Astrocyte of the spinal cord (primary cell): Measurements from ENCODE around the gene ANTXR1.

ENCODE experiments used
- DNase-seq: peaks from one replicate; pipeline ENCODE4 v3.0.0; 2011; ENCODE audit warnings: low read depth, low spot score
- H3K4me3 ChIP-seq: 2 replicates; pipeline ENCODE4 v1.5.1; 2011; ENCODE audit warnings: low read depth, mild to moderate bottlenecking, low read length, moderate library complexity
- in situ Hi-C: cut with HindIII; loops from 2 replicates; pipeline ENCODE4 v1.10.0; 2017; ENCODE audit warnings: low sequenced_read_pairs
- TF ChIP-seq, protein P1 (sequence below): IDR thresholded peaks from 2 replicates; pipeline ENCODE4 v1.5.1; 2012; ENCODE audit warnings: low read depth, mild to moderate bottlenecking, low read length, inconsistent platforms

The ANTXR1 gene

DNA sequence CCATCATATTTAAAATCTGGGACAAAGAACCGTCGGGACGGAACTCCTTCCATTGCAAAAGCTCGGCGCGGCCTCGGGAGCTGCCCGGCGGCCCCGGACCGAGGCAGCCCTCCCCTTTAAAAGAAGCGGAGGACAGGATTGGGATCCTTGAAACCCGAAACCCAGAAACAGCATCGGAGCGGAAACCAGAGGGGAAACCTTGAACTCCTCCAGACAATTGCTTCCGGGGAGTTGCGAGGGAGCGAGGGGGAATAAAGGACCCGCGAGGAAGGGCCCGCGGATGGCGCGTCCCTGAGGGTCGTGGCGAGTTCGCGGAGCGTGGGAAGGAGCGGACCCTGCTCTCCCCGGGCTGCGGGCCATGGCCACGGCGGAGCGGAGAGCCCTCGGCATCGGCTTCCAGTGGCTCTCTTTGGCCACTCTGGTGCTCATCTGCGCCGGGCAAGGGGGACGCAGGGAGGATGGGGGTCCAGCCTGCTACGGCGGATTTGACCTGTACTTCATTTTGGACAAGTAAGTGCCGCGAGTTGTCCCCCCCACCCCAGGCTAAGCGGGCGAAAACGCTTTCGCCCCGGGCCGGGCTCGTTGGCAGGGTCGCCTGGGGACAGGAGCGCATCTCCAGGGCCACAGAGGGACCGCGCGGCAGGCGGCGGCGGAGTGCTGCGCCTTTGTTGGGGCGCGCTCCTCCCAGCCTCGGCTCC is at the start of gene ANTXR1:
Gene ANTXR1 (plus strand): TSS at position 38 of the 698 bp plus-strand sequence. CDS start 321 bp downstream, at position 359.
- peak; percentile 85 for DNase-seq
- in situ Hi-C loops = no loop called here
- H3K4me3 ChIP-seq = peak within 1 kb of the TSS; percentile 87

DNA sequence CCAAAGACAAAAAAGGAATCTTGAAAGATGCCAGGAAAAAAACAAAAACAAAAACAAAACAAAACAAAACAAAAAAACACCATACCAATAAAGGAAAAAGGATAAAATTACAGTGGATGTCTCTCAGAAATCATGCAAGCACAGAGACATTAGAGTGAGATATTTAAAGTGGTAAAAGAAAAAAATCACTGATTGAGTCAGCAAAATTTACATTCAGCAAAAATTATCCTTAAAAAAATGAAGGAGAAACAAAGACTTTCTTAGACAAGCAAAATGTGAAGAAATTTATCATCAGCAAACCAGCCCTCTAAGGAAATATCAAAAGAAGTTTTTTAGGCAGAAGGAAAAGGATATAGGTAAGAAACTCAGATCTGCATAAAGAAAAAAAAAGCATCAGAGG is 48.7 kb upstream of the ANTXR1 start:
- DNase-seq = no peak
- TF ChIP-seq, protein P1, sequence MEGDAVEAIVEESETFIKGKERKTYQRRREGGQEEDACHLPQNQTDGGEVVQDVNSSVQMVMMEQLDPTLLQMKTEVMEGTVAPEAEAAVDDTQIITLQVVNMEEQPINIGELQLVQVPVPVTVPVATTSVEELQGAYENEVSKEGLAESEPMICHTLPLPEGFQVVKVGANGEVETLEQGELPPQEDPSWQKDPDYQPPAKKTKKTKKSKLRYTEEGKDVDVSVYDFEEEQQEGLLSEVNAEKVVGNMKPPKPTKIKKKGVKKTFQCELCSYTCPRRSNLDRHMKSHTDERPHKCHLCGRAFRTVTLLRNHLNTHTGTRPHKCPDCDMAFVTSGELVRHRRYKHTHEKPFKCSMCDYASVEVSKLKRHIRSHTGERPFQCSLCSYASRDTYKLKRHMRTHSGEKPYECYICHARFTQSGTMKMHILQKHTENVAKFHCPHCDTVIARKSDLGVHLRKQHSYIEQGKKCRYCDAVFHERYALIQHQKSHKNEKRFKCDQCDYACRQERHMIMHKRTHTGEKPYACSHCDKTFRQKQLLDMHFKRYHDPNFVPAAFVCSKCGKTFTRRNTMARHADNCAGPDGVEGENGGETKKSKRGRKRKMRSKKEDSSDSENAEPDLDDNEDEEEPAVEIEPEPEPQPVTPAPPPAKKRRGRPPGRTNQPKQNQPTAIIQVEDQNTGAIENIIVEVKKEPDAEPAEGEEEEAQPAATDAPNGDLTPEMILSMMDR = no peak
- in situ Hi-C loops = no loop called here
- no peak overlapping the region for H3K4me3 ChIP-seq

More for the DNA sequence above, at the start of gene ANTXR1:
- TF ChIP-seq, protein P1 = no peak

DNA sequence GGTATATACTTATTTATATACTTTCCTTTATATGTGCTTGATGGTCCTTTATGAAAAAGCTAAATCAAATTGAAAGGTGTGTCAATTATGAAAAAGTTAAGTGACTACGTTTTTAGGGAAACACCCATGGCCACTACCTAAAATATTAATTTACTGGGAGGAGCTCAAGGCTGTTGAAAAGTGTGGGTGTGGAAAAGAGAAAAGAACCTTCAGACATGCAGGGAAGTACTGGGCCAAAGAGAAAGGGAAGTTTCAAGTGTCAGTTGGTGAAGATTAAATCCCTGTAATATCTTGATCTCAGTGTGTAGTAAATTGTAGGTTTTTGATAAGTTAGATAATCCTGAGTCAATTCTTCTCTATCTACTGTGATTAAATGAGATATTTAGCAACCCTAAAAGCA is 44.8 kb upstream of the ANTXR1 start:
- TF ChIP-seq, protein P1 = no peak
- in situ Hi-C loops = no loop called here
- no peak overlapping the region for H3K4me3 ChIP-seq
- no peak for DNase-seq

DNA sequence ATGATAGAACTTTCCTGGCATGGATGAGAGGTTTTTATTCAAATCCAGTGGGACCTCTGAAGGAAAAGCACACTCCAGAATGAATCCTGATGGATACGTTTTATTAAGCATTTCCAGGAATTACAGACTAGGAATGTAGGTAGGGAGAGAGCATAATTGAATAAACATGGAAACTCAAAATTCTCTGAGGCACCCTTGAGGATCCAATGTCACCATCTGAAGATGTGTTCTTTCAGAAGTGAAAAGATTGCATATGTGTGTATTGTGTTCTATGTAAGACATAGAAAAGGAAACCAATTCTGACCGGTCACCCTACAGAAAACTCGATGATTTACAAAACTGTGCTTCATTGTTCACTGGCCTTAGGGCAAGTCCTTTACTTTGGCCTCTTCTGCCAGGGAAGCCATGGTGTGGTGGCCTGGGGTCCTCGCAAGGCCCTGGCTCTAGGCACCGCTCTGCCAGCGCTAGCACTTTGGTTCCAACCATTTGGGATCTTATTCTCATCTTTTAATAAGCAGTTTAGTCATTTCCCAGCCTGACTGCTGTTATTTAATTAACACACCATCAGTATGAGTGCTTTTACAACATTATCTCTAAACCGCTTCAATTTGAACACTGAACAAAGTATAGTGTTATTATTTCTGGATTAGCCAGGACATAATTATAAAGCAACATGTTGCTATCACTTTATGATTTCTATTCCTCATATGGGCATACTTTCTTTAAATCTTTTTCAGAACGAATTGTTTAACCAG is 43.1 kb upstream of the ANTXR1 start:
- DNase-seq = no peak
- in situ Hi-C loops = no loop called here
- TF ChIP-seq, protein P1 = no peak
- no peak overlapping the region for H3K4me3 ChIP-seq

DNA sequence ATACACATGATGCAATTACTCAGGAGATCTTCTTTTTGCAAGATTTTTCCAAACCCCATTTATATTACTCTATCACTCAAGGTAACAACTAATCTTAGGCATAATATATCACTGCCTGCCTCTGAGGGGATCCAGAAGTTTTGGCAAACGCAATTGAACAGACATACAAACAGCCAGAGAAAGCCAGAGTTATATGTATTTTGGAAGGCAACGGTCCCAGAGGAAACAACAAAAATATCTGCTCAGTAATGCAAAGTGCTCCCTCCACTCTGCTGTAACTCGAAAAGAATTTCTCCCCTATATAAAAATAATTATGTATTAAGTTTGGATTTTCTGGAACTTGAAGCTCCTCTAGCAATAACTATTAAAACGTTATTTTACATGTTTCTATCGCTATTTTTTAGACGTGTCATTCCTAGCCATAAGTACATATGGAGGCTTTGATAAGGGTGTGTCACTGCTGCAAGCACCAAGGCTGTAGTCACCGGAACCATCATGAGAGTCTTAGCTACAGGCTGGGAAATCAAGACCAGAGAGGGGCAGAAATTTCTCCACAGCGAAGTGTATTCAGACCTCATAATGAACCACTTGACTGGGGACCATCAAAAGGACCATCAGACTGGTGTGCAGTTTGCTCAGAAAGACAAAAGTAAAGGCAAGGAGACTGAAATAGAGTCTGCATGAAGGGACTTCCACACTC is 42.3 kb upstream of the ANTXR1 start:
- in situ Hi-C loops = no loop called here
- DNase-seq = peak; percentile 11
- H3K4me3 ChIP-seq = no peak overlapping the region
- TF ChIP-seq, protein P1 = no peak

DNA sequence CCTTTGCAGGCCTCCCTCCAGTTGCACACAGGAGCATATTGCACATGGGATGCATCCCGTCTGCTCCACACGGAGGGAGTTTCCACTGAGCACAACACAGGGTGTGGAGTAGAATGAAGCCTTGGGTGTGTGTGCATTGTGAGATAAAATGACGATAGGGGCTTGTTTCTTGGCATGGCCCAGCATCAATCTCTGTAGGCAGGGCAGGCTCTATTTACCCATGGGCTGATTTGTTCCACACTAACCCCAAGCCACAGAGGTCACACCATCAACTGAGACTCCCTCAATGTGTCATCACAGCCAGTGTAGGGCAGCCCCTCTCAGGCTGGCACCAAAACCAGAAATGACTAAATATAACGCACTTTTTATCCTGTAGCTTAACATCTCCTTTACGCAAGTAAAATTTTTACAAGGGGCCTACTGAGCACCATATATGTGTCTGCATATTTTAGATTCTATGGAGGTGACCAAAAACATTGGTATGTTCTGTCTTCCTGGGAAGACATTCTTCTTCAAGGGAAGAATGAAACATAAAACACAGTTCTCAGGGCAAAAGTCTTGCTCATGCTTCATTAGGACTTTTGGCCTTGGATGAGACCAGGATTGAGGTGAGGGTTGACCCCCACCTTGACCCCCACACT is 41.3 kb upstream of the ANTXR1 start:
- in situ Hi-C loops = no loop called here
- TF ChIP-seq, protein P1 = no peak
- DNase-seq = peak; percentile 95

More for the DNA sequence above, 41.3 kb upstream of the ANTXR1 start:
- no peak overlapping the region for H3K4me3 ChIP-seq
